HG02970 (cell line): ENCODE measurements around the gene SMIM29.

Source experiments
- ATAC-seq: cut with Tn5 transposase; IDR thresholded peaks from one replicate; pipeline ENCODE4 v1.9.1; 2021; ENCODE audit warnings: mild to moderate bottlenecking, moderate library complexity, moderate number of reproducible peaks; ENCODE audit not compliant: unreplicated experiment, low FRiP score

SMIM29 gene

GRCh38 chr6:34248727-34249468, at the start of gene SMIM29:
Gene SMIM29, minus strand, starts transcription at chr6:34249006. Its CDS starts 1,215 bp downstream, at chr6:34247791.
- ATAC-seq = peak; percentile 84

GRCh38 chr6:34295721-34296120, 46.9 kb upstream of the SMIM29 start:
- ATAC-seq = peak; percentile 80

- ATAC-seq = no peak
Observed at GRCh38 chr6:34292954-34293353, 44.1 kb upstream of the SMIM29 start.

- ATAC-seq = no peak
Observed at GRCh38 chr6:34289137-34289536, 40.3 kb upstream of the SMIM29 start.

GRCh38 chr6:34288581-34288980, 39.8 kb upstream of the SMIM29 start:
- no peak for ATAC-seq

- ATAC-seq = no peak
Observed at GRCh38 chr6:34285448-34286164, 36.8 kb upstream of the SMIM29 start.

GRCh38 chr6:34284563-34285447, 36.0 kb upstream of the SMIM29 start:
- ATAC-seq = no peak

GRCh38 chr6:34281702-34282334, 33.0 kb upstream of the SMIM29 start:
- no peak for ATAC-seq

GRCh38 chr6:34280216-34280615, 31.4 kb upstream of the SMIM29 start:
- ATAC-seq = no peak

GRCh38 chr6:34278833-34279232, 30.0 kb upstream of the SMIM29 start:
- no peak for ATAC-seq

GRCh38 chr6:34277763-34278112, 28.9 kb upstream of the SMIM29 start:
- ATAC-seq = no peak

GRCh38 chr6:34276881-34277762, 28.3 kb upstream of the SMIM29 start:
- ATAC-seq = no peak

GRCh38 chr6:34276191-34276590, 27.4 kb upstream of the SMIM29 start:
- ATAC-seq = no peak

- ATAC-seq = no peak
Observed at GRCh38 chr6:34275128-34275804, 26.5 kb upstream of the SMIM29 start.

- ATAC-seq = no peak
Observed at GRCh38 chr6:34274129-34274528, 25.3 kb upstream of the SMIM29 start.

- no peak for ATAC-seq
Observed at GRCh38 chr6:34273242-34273805, 24.5 kb upstream of the SMIM29 start.

GRCh38 chr6:34272013-34272926, 23.5 kb upstream of the SMIM29 start:
- no peak for ATAC-seq
